Measurements from ENCODE around the gene LARGE1. TPM values are rescaled to one million over a fixed set of nuclear protein-coding genes. Genes with fewer than 3 reads are reported as not detected.

The LARGE1 gene
- total and polyA plus RNA-seq, 2 of the 13 experiments (the other 11 are each of a cell fraction or from before 2014, with no cell fraction given), result 8.4 to 11.0 TPM

GRCh38 chr22:33455036-33455435, 465.2 kb downstream of the LARGE1 start:
- TF ChIP-seq HMG20B (CRISPR knock-in tag; conservative IDR thresholded peaks at IDR 0.05), result no peak
- no peak for TF ChIP-seq ZNF790 (CRISPR knock-in tag; IDR thresholded peaks at IDR 0.05; ENCODE audit: borderline replicate concordance)
- no peak for TF ChIP-seq POLR2G (IDR thresholded peaks at IDR 0.05; ENCODE audit: low read depth, low read length)
- TF ChIP-seq ZBTB7A (CRISPR knock-in tag; IDR thresholded peaks at IDR 0.05), result no peak
- TF ChIP-seq PAF1 (CRISPR knock-in tag; IDR thresholded peaks at IDR 0.05), result no peak
- TF ChIP-seq, protein P1, sequence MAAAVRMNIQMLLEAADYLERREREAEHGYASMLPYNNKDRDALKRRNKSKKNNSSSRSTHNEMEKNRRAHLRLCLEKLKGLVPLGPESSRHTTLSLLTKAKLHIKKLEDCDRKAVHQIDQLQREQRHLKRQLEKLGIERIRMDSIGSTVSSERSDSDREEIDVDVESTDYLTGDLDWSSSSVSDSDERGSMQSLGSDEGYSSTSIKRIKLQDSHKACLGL (CRISPR knock-in tag; IDR thresholded peaks at IDR 0.05), result no peak
- TF ChIP-seq, protein P2, sequence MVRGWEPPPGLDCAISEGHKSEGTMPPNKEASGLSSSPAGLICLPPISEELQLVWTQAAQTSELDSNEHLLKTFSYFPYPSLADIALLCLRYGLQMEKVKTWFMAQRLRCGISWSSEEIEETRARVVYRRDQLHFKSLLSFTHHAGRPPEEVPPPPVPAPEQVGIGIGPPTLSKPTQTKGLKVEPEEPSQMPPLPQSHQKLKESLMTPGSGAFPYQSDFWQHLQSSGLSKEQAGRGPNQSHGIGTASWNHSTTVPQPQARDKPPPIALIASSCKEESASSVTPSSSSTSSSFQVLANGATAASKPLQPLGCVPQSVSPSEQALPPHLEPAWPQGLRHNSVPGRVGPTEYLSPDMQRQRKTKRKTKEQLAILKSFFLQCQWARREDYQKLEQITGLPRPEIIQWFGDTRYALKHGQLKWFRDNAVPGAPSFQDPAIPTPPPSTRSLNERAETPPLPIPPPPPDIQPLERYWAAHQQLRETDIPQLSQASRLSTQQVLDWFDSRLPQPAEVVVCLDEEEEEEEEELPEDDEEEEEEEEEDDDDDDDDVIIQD (CRISPR knock-in tag; IDR thresholded peaks at IDR 0.05; ENCODE audit: low read depth), result no peak
- TF ChIP-seq MED13 (CRISPR knock-in tag; IDR thresholded peaks at IDR 0.05), result no peak
- TF ChIP-seq ZBTB44 (CRISPR knock-in tag; IDR thresholded peaks at IDR 0.05), result no peak
- TF ChIP-seq FOXM1 (CRISPR knock-in tag; IDR thresholded peaks at IDR 0.05), result no peak
- TF ChIP-seq SRF (IDR thresholded peaks at IDR 0.05; ENCODE audit: low read depth, low read length), result no peak
- TF ChIP-seq MAFG (CRISPR knock-in tag; IDR thresholded peaks at IDR 0.05), result no peak
- no peak for TF ChIP-seq MEIS1 (CRISPR knock-in tag; IDR thresholded peaks at IDR 0.05; ENCODE audit: borderline replicate concordance)
- no peak for TF ChIP-seq MTA1 (CRISPR knock-in tag; IDR thresholded peaks at IDR 0.05; ENCODE audit: borderline replicate concordance)
- 90% methylated on average over 1 of the region's 1 CpG for WGBS (ENCODE audit: low lambda C conversion rate)
- Histone ChIP-seq H3K36me3 (replicated peaks in 1 of 2; ENCODE audit: control insufficient read depth in 1 of 2, insufficient read depth in 2 of 2, low read length in 2 of 2) (no peaks in the 10 kb centered on the region), H3K9ac (ENCODE audit: insufficient read depth, low read depth, low read length) (no peak overlapping the region), H3K79me2 (ENCODE audit: insufficient read depth, low read length) (no peaks in the 10 kb centered on the region), H3K4me2 (ENCODE audit: low read depth, low read length) (no peak overlapping the region), H3K9me3 (ENCODE audit: low read length) (no peaks in the 10 kb centered on the region), H3K27me3 (ENCODE audit: control insufficient read depth in 1 of 2, insufficient read depth in 2 of 2, low read length in 2 of 2) (no peaks in the 10 kb centered on the region), H2AFZ (ENCODE audit: low read length) (no peak overlapping the region), H3K4me3 (replicated peaks in 1 of 3; ENCODE audit: insufficient read depth in 1 of 3, low read depth in 2 of 3, low read length in 3 of 3) (no peak overlapping the region), H3K4me1 (ENCODE audit: insufficient read depth, low read length) (peaks cover 18% of the 10 kb centered on the region), H4K20me1 (ENCODE audit: insufficient read depth, low read length) (no peaks in the 10 kb centered on the region), H3K27ac (ENCODE audit: extremely low read length, insufficient read depth, low read length) (no peak overlapping the region)
- in situ Hi-C loops (cut with HindIII; ENCODE audit: extremely low pct_ligation_motif_present, low pct_unique_long_range_greater_than_20kb) (no loop called here), intact Hi-C loops (cut with micrococcal nuclease; ENCODE audit: unreplicated experiment) (no loop called here)
- BruUV-seq (replicated peaks), result no TSS peak
- no peak for FAIRE-seq
- ChIA-PET CTCF (ENCODE audit: low intra/inter-chr PET ratio, low total read pairs) (no interaction called here), POLR2A (no interaction called here)
- ATAC-seq, result no peak
- no peak for DNase-seq (ENCODE audit: low spot score)
